Left ventricle myocardium inferior (tissue), 1 donor: Measurements from ENCODE around the gene MYBPH. TPM values are rescaled to one million over a fixed set of nuclear protein-coding genes. Genes with fewer than 3 reads are reported as not detected.

ENCODE experiments used
- DNase-seq: peaks from one replicate; pipeline ENCODE4 v3.0.0-alpha.2; 2020
- H3K27ac ChIP-seq: fragments of 200-600 bp; replicated peaks from 2 replicates; pipeline ENCODE4 v1.8.0; 2021
- H3K27me3 ChIP-seq: fragments of 200-600 bp; 2 replicates; pipeline ENCODE4 v1.8.0; 2021; ENCODE audit warnings: low read depth
- H3K36me3 ChIP-seq: fragments of 200-600 bp; 2 replicates; pipeline ENCODE4 v1.8.0; 2021
- H3K4me1 ChIP-seq: fragments of 200-600 bp; 2 replicates; pipeline ENCODE4 v1.8.0; 2021
- H3K4me3 ChIP-seq: fragments of 200-600 bp; 2 replicates; pipeline ENCODE4 v1.8.0; 2021; ENCODE audit warnings: mild to moderate bottlenecking, moderate library complexity
- H3K9me3 ChIP-seq: fragments of 200-600 bp; replicated peaks from 2 replicates; pipeline ENCODE4 v1.8.0; 2021
- intact Hi-C: fragments of 100-400 bp; cut with micrococcal nuclease; formaldehyde crosslinking; loops from one replicate; pipeline ENCODE4 v1.11.0; 2022
- total RNA-seq: library from RNA; stranded (reverse); fragmentation: NEBNext Ultra II Directional; extraction: Animal tissue kit (Norgen Biotek cat#: 25700); gene quantifications from one replicate; pipeline ENCODE4 v1.2.1, GENCODE V29; 2021
- TF ChIP-seq, protein P1 (sequence below): fragments of 200-600 bp; IDR thresholded peaks from 2 replicates; pipeline ENCODE4 v1.8.0; 2021; ENCODE audit warnings: antibody characterized with exemption, mild to moderate bottlenecking, borderline replicate concordance
- donor health status: DM: no; HTN: yes; CAD: no; lungs with severe emphysema.

Gene MYBPH
- total RNA-seq, 1 donor from 2014 or later: not detected

- DNase-seq: no peak
- no peaks in the 10 kb centered on the region for H3K27me3 ChIP-seq
- H3K9me3 ChIP-seq: no peaks in the 10 kb centered on the region
- intact Hi-C loops: no loop called here
- peaks cover 25% of the 10 kb centered on the region for H3K4me1 ChIP-seq
- no peak overlapping the region for H3K4me3 ChIP-seq
- TF ChIP-seq, protein P1, sequence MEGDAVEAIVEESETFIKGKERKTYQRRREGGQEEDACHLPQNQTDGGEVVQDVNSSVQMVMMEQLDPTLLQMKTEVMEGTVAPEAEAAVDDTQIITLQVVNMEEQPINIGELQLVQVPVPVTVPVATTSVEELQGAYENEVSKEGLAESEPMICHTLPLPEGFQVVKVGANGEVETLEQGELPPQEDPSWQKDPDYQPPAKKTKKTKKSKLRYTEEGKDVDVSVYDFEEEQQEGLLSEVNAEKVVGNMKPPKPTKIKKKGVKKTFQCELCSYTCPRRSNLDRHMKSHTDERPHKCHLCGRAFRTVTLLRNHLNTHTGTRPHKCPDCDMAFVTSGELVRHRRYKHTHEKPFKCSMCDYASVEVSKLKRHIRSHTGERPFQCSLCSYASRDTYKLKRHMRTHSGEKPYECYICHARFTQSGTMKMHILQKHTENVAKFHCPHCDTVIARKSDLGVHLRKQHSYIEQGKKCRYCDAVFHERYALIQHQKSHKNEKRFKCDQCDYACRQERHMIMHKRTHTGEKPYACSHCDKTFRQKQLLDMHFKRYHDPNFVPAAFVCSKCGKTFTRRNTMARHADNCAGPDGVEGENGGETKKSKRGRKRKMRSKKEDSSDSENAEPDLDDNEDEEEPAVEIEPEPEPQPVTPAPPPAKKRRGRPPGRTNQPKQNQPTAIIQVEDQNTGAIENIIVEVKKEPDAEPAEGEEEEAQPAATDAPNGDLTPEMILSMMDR: no peak
- no peaks in the 10 kb centered on the region for H3K36me3 ChIP-seq
- H3K27ac ChIP-seq: no peak overlapping the region
Measured at GRCh38 chr1:203144661-203145060, 31.0 kb downstream of the MYBPH start.

DNA sequence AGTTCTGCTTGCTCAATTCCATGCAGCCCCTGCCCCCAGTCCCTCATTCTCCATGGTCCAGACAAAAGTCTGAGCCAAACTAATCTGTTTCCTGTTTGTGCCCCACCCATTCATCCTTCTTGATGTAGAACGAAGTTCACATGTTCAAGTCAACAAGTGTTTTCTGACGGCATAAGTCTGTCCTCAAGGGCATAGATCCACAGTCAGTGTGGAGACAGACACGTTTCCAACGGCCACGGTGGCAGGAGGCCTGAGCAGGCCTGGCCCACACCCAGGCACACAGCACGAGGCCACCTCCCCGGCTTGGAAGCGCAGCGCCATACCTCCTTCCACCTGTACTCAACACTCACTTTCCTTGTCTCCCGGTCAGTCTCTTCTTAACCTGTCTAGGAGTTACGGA, 32.0 kb downstream of the MYBPH start:
- H3K27ac ChIP-seq: no peak overlapping the region
- TF ChIP-seq, protein P1: no peak
- no peaks in the 10 kb centered on the region for H3K36me3 ChIP-seq
- H3K27me3 ChIP-seq: no peaks in the 10 kb centered on the region
- no peaks in the 10 kb centered on the region for H3K9me3 ChIP-seq
- peaks cover 27% of the 10 kb centered on the region for H3K4me1 ChIP-seq
- intact Hi-C loops: no loop called here
- H3K4me3 ChIP-seq: no peak overlapping the region
- no peak for DNase-seq

DNA sequence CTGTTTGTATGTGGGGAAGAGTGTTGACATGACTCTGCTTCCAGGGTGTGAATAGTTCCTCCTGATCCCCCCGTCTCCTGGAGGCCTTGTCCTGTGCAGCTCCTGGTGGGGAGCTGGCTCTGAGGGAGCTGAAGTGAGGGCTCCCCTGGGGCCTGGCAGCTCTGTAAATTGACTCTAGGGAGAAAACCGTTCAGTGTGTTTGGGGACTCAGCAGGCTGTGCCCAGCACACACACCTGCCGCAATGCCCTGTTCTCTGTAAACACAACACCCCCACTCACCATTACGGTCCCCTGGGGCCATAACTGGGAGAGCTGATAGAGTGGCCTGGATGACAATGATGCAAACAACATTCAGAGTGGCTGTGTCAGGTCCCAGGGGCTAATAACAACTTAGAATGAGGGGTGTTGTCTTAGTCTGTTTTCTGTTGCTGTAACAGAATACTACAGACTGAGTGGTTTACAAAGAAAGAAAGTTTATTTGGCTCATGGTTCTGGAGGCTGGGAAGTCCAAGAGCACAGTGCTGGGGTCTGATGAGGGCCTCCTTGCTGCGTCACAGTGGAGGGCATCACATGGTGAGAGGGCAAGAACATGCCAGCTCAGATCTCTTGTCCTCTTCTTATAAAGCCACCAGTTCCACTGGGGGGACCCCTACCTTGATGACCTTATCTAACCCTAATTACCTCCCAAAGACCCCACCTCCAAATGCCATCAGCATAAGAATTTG, 32.8 kb downstream of the MYBPH start:
- Histone ChIP-seq H3K4me3 (no peak overlapping the region), H3K27ac (no peak overlapping the region), H3K27me3 (no peaks in the 10 kb centered on the region), H3K9me3 (no peaks in the 10 kb centered on the region), H3K4me1 (peaks cover 27% of the 10 kb centered on the region), H3K36me3 (no peaks in the 10 kb centered on the region)
- TF ChIP-seq, protein P1: no peak
- intact Hi-C loops: no loop called here
- DNase-seq: no peak

- no peak overlapping the region for H3K4me3 ChIP-seq
- no peak for DNase-seq
- intact Hi-C loops: no loop called here
- no peak overlapping the region for H3K27ac ChIP-seq
- H3K4me1 ChIP-seq: peaks cover 27% of the 10 kb centered on the region
- no peaks in the 10 kb centered on the region for H3K36me3 ChIP-seq
- no peaks in the 10 kb centered on the region for H3K9me3 ChIP-seq
- TF ChIP-seq, protein P1: no peak
- H3K27me3 ChIP-seq: no peaks in the 10 kb centered on the region
Measured at GRCh38 chr1:203142124-203142523, 33.5 kb downstream of the MYBPH start.

DNA sequence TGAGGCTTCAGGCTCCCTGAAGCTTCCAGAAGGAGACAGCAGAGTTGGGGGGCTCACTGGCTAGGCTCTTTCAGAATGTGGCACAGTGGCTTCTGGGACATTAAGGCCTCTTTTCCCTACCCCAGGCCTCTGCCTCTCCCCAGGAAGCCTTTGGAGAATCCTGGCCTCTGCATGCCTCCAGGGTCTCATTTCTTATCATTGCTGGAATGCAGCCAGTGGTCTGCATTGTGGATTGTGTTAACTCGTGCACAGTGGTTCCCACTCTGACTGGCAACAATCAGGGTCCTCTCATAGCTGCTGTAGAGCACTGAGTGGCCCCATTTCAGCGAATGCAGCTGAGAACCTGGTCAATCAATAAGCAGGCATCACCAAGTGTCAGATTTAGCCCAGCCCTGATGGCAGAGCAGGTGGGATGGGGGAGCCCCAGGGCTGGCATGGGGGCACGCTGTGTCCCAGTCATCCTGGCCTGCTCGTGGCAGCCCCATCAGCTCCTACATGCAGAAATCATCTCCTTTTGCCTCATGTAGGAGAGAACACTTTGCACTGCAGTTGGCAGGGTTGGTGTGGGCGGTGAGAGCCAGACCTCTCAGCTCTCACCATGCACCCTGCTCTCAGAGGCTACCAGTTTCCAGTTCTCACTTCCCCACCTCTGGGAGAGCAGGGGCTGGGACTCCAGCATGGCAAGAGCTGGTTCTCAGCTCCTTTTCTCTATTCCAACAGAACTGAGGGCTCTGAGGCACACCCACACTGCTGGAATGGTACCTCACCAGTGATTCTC, 34.7 kb downstream of the MYBPH start:
- no peak for DNase-seq
- Histone ChIP-seq H3K27me3 (no peaks in the 10 kb centered on the region), H3K9me3 (no peaks in the 10 kb centered on the region), H3K4me1 (peaks cover 27% of the 10 kb centered on the region), H3K36me3 (no peaks in the 10 kb centered on the region), H3K27ac (no peak overlapping the region), H3K4me3 (no peak overlapping the region)
- TF ChIP-seq, protein P1: no peak
- intact Hi-C loops: no loop called here
